Brain microvascular endothelial cell (primary cell): ENCODE measurements around the gene COMMD6.
A peak's percentile ranks its signal among the peaks of the same experiment; 100 is the strongest.

Experiments used
- DNase-seq: peaks from one replicate; pipeline ENCODE4 v3.0.0-alpha.2; 2020
- H3K27ac ChIP-seq: fragments of 250-450 bp; sonication (Bioruptor Pico); 2 replicates; pipeline ENCODE4 v1.5.1; 2020; ENCODE audit warnings: mild to moderate bottlenecking, moderate library complexity
- H3K27me3 ChIP-seq: fragments of 250-450 bp; sonication (Bioruptor Pico); replicated peaks from 2 replicates; pipeline ENCODE4 v1.5.1; 2020; ENCODE audit warnings: mild to moderate bottlenecking
- H3K36me3 ChIP-seq: fragments of 250-450 bp; sonication (Bioruptor Pico); replicated peaks from 2 replicates; pipeline ENCODE4 v1.5.1; 2020; ENCODE audit warnings: mild to moderate bottlenecking
- H3K4me3 ChIP-seq: 2 replicates; pipeline ENCODE4 v1.5.1; 2011; ENCODE audit warnings: low read depth, mild to moderate bottlenecking, control low read depth, low read length, moderate library complexity
- CTCF ChIP-seq: IDR thresholded peaks from 2 replicates; pipeline ENCODE4 v1.5.1; 2011; ENCODE audit warnings: low read depth, mild to moderate bottlenecking, moderate library complexity, low read length, control low read depth, inconsistent platforms; ENCODE audit errors: missing control alignments
- in situ Hi-C: cut with HindIII; loops from 2 replicates; pipeline ENCODE4 v1.10.0; 2017; ENCODE audit warnings: low sequenced_read_pairs, low pct_ligation_motif_present

The COMMD6 gene

GRCh38 chr13:75514080-75514995 lies 23.3 kb downstream of the COMMD6 start:
- DNase-seq: peak; percentile 35
- H3K4me3 ChIP-seq: no peak overlapping the region
- no peak for TF ChIP-seq CTCF
- no peaks in the 10 kb centered on the region for H3K27me3 ChIP-seq
- in situ Hi-C loops: no loop called here
- no peak overlapping the region for H3K27ac ChIP-seq
- no peaks in the 10 kb centered on the region for H3K36me3 ChIP-seq

GRCh38 chr13:75513271-75513670 lies 24.4 kb downstream of the COMMD6 start:
- no peak for DNase-seq
- in situ Hi-C loops: no loop called here
- no peak overlapping the region for H3K27ac ChIP-seq
- no peak overlapping the region for H3K4me3 ChIP-seq
- no peaks in the 10 kb centered on the region for H3K36me3 ChIP-seq
- no peaks in the 10 kb centered on the region for H3K27me3 ChIP-seq
- no peak for TF ChIP-seq CTCF

- H3K36me3 ChIP-seq: no peaks in the 10 kb centered on the region
- H3K27me3 ChIP-seq: no peaks in the 10 kb centered on the region
- H3K4me3 ChIP-seq: no peak overlapping the region
- H3K27ac ChIP-seq: no peak overlapping the region
- no peak for TF ChIP-seq CTCF
- no peak for DNase-seq
- in situ Hi-C loops: no loop called here
These were observed 25.4 kb downstream of the COMMD6 start for GRCh38 chr13:75512253-75512652.

- Histone ChIP-seq H3K36me3 (no peaks in the 10 kb centered on the region), H3K4me3 (no peak overlapping the region), H3K27ac (no peak overlapping the region), H3K27me3 (no peaks in the 10 kb centered on the region)
- DNase-seq: no peak
- no peak for TF ChIP-seq CTCF
- in situ Hi-C loops: no loop called here
These were observed 26.5 kb downstream of the COMMD6 start for GRCh38 chr13:75511051-75511625.

- Histone ChIP-seq H3K27me3 (no peaks in the 10 kb centered on the region), H3K4me3 (no peak overlapping the region), H3K27ac (no peak overlapping the region), H3K36me3 (no peaks in the 10 kb centered on the region)
- in situ Hi-C loops: no loop called here
- no peak for TF ChIP-seq CTCF
- DNase-seq: no peak
These were observed 29.6 kb downstream of the COMMD6 start for GRCh38 chr13:75508002-75508548.
